ENCODE data around the gene EFNB1. TPM values are rescaled to one million over a fixed set of nuclear protein-coding genes. Genes with fewer than 3 reads are reported as not detected.

EFNB1 gene
- total and polyA plus RNA-seq, 9 of the 15 experiments (the other 6 are each of a cell fraction or from before 2014, with no cell fraction given) = 0.01 to 2.1 (median 0.99) TPM; not detected in 1

DNA sequence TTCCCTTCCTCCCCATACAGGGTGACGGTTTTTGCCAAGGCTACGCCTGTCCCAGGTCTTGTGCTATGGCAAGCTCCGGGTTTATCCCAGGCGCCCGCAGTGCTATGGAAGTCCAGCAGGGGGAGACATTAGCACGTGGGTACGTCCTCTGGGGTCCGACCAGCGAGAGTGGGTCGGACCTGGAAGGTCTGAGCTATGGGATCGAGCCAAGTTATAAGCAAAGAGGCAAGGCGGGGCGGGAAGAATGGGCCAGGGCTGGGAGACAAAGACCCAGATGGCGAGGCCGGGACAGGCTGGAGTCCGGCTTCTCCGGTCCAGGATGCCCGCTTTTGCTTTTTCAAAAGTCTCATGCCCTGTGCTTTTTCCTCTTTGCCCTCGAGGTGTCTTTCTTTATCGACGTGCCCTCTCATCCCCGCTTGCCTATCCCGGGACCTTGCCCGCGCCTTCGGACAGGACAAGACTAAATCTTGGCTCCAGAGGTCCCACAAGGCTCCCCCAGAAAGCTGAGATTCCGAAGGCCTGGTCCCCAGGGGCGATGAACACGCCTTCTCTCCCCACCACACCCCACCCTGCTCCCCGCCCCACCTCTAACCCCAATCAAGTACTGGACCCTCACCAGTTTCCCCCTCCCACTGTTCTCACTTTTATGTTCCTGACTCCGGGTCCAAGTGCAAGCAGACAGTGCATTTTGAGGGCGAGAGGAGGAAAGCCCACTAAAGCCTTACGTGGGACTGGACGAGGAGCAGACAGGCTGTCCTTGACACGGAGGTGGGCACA lies 785 bp upstream of the EFNB1 start:
- in situ Hi-C loops (cut with MboI) = loop anchor here (10.0 kb wide), 4 partner anchors 93 to 557 kb away; no protein-coding TSS in a partner anchor
- FAIRE-seq = no peak
- TF ChIP-seq CXXC5 (CRISPR knock-in tag; IDR thresholded peaks at IDR 0.05) (no peak), JUNB (CRISPR knock-in tag; conservative IDR thresholded peaks at IDR 0.05) (no peak), ZC3H8 (IDR thresholded peaks at IDR 0.05) (no peak), BRCA1 (IDR thresholded peaks at IDR 0.05) (no peak), BRCA1 (CRISPR knock-in tag; IDR thresholded peaks at IDR 0.05) (no peak), SMC3 (conservative IDR thresholded peaks at IDR 0.05; ENCODE audit: insufficient read depth, low read depth, low read length) (peak; percentile 89), NFIC (IDR thresholded peaks at IDR 0.05) (0 out of 2 replicates have a peak, but pooled peaks have one; percentile 15), EP300 (IDR thresholded peaks at IDR 0.05; ENCODE audit: low read length) (no peak)
- TF ChIP-seq, protein P1, sequence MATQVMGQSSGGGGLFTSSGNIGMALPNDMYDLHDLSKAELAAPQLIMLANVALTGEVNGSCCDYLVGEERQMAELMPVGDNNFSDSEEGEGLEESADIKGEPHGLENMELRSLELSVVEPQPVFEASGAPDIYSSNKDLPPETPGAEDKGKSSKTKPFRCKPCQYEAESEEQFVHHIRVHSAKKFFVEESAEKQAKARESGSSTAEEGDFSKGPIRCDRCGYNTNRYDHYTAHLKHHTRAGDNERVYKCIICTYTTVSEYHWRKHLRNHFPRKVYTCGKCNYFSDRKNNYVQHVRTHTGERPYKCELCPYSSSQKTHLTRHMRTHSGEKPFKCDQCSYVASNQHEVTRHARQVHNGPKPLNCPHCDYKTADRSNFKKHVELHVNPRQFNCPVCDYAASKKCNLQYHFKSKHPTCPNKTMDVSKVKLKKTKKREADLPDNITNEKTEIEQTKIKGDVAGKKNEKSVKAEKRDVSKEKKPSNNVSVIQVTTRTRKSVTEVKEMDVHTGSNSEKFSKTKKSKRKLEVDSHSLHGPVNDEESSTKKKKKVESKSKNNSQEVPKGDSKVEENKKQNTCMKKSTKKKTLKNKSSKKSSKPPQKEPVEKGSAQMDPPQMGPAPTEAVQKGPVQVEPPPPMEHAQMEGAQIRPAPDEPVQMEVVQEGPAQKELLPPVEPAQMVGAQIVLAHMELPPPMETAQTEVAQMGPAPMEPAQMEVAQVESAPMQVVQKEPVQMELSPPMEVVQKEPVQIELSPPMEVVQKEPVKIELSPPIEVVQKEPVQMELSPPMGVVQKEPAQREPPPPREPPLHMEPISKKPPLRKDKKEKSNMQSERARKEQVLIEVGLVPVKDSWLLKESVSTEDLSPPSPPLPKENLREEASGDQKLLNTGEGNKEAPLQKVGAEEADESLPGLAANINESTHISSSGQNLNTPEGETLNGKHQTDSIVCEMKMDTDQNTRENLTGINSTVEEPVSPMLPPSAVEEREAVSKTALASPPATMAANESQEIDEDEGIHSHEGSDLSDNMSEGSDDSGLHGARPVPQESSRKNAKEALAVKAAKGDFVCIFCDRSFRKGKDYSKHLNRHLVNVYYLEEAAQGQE (IDR thresholded peaks at IDR 0.05; ENCODE audit: borderline replicate concordance) = peak; percentile 81
- TF ChIP-seq, protein P1 (CRISPR knock-in tag; IDR thresholded peaks at IDR 0.05; ENCODE audit: low read depth) = no peak
- TF ChIP-seq, protein P2, sequence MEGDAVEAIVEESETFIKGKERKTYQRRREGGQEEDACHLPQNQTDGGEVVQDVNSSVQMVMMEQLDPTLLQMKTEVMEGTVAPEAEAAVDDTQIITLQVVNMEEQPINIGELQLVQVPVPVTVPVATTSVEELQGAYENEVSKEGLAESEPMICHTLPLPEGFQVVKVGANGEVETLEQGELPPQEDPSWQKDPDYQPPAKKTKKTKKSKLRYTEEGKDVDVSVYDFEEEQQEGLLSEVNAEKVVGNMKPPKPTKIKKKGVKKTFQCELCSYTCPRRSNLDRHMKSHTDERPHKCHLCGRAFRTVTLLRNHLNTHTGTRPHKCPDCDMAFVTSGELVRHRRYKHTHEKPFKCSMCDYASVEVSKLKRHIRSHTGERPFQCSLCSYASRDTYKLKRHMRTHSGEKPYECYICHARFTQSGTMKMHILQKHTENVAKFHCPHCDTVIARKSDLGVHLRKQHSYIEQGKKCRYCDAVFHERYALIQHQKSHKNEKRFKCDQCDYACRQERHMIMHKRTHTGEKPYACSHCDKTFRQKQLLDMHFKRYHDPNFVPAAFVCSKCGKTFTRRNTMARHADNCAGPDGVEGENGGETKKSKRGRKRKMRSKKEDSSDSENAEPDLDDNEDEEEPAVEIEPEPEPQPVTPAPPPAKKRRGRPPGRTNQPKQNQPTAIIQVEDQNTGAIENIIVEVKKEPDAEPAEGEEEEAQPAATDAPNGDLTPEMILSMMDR (IDR thresholded peaks at IDR 0.05 in 2 of 3, conservative IDR thresholded peaks at IDR 0.05 in 1 of 3; ENCODE audit: insufficient read depth in 2 of 3, low read depth in 1 of 3, low read length in 3 of 3) = peak; percentile 78 to 80 (median 79)

More for the DNA sequence above, 785 bp upstream of the EFNB1 start:
- H3K9me1 ChIP-seq (ENCODE audit: control insufficient read depth, insufficient read depth, low read length) = no peaks in the 10 kb centered on the region
- no peak overlapping the region for H3K27ac ChIP-seq (ENCODE audit: extremely low read depth, low read depth, low read length)
- WGBS (ENCODE audit: insufficient coverage, low coverage, missing lambda C conversion rate) = 10% methylated on average over 26 of the region's 35 CpGs
- H4K20me1 ChIP-seq (replicated peaks; ENCODE audit: control insufficient read depth, insufficient read depth, low read length) = no peaks in the 10 kb centered on the region
- ChIA-PET CTCF (ENCODE audit: low intra/inter-chr PET ratio) (interaction anchor here (0.6 to 1.2 kb wide), 4 partner anchors 232 to 459 kb away, joined by 3 to 6 read pairs (median 4); no protein-coding TSS in a partner anchor), POLR2A (interaction anchor here (0.5 to 0.8 kb wide), 6 partner anchors 10 to 709 kb away, joined by 3 to 6 read pairs (median 4); no protein-coding TSS in a partner anchor)
- intact Hi-C loops (cut with micrococcal nuclease) = loop anchor here (1.0 to 10.0 kb wide), 5 partner anchors 233 to 1267 kb away; no protein-coding TSS in a partner anchor
- peaks cover 0 to 22% of the 10 kb centered on the region in 2 experiments; a peak in 2 of 5 replicates for H3K4me1 ChIP-seq (replicated peaks in 1 of 2; ENCODE audit: control insufficient read depth in 2 of 2, insufficient read depth in 2 of 2, low read length in 2 of 2)
- peak; percentile 60 to 75 (median 68) for DNase-seq (ENCODE audit: extremely low read depth in 1 of 4, low spot score in 3 of 4)
- H3K27me3 ChIP-seq (ENCODE audit: control insufficient read depth in 2 of 2, insufficient read depth in 2 of 2, low read length in 2 of 2) = peaks cover 0 to 7% of the 10 kb centered on the region in 2 experiments; a peak in 1 of 5 replicates
- peak overlapping the region in 1 of 2 experiments; percentile 28; a peak in 1 of 4 replicates for H3K9ac ChIP-seq (ENCODE audit: insufficient read depth in 1 of 2, low read depth in 2 of 2, low read length in 2 of 2)
- peak overlapping the region; percentile 70 for H3K4me2 ChIP-seq (ENCODE audit: insufficient read depth, low read length)
- no peaks in the 10 kb centered on the region for H3K9me3 ChIP-seq (replicated peaks; ENCODE audit: control insufficient read depth, insufficient read depth, low read depth, low read length)
- peak; percentile 73 for ATAC-seq
- no peaks in the 10 kb centered on the region for H3K36me3 ChIP-seq (ENCODE audit: control insufficient read depth, insufficient read depth, low read length)
- no peaks in the 10 kb centered on the region for H3K79me2 ChIP-seq (ENCODE audit: control insufficient read depth, insufficient read depth, low read length)
- peak overlapping the region; percentile 41; the same call in 1 of the 2 replicates for H3K4me3 ChIP-seq
- BruUV-seq (replicated peaks) = no TSS peak
- peak overlapping the region; percentile 77 for H2AFZ ChIP-seq (ENCODE audit: low read depth, low read length)

All from K562 (cell line).